Suppressor macrophage treated with lipopolysaccharide for 1 hour (primary cell): ENCODE results near the gene MLLT11.

Experiments used
- DNase-seq, 3 donors: peaks; one replicate each; pipeline ENCODE4 v3.0.0-alpha.2; 2020 to 2022

Gene MLLT11

DNA sequence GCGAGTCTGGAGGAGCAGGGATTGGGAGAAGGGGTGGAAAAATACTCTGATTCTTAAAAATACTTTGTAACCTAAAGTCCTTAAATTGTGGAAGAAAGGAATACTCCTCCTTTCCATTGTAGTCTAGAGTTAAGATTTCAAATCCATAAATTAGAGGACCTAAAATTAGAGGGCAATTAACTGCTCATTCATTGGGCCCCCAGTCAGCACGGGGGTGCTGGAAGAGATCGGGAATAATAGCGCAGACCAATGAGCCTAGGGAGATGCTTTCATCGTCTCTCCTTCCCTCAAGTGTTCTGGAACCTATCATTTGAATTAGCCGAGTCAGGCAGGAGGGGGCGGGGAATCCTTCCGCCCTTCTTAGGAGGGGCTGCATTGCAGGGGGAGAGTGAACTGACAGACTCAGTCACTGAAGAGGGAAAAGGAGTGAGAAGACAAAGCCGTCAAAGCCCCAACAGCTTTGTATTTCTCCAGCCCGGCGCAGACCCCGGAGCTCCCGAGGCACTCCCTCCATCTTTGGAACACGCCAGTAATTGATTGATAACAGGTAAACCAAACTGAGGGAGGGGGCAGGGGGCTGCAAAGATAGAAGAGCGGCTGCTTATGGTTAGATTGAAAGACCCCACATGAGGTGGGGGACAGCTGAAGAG, at the start of gene MLLT11:
MLLT11 (plus strand) TSS at position 391 of the 650 bp plus-strand sequence. CDS start 6,828 bp downstream, outside the sequence.
- no peak for DNase-seq

GRCh38 chr1:151011154-151011850, 48.9 kb upstream of the MLLT11 start:
- DNase-seq = no peak

DNA sequence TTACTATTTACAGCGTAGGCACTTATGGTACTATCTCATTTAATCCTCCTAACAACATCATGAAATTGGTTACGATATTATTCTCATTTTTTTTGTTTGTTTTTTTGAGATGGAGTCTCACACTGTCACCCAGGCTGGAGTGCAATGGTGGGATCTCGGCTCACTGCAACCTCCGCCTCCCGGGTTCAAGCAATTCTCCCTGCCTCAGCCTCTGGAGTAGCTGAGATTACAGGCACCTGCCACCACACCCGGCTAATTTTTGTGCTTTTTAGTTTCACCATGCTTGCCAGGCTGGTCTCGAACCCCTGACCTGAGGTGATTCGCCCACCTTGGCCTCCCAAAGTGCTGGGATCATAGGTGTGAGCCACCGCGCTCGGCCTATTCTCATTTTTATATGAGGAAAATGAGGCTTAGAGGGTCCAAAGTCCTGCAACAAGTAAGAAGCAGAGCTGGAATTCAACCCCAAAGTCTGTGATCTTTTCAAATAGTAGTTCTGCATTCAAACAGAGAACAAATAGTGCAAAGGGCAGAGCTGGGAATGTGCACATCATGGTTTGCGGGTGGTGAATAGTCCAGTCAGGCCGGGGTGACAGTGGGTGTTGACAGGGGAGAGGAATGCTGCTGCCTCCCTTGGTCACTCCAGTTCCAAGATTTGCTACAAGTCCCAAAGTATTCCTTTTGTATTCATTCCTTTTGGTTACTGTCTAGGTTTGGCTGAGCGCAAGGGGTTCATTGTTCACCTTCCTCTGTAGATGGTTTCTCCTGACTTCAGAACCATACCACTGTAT, 47.3 kb upstream of the MLLT11 start:
- DNase-seq = no peak

- no peak for DNase-seq
Observed at GRCh38 chr1:151013518-151013917, 46.7 kb upstream of the MLLT11 start.

- peak; percentile 82 to 92 (median 90) for DNase-seq
Observed at GRCh38 chr1:151024540-151025146, 35.6 kb upstream of the MLLT11 start.

DNA sequence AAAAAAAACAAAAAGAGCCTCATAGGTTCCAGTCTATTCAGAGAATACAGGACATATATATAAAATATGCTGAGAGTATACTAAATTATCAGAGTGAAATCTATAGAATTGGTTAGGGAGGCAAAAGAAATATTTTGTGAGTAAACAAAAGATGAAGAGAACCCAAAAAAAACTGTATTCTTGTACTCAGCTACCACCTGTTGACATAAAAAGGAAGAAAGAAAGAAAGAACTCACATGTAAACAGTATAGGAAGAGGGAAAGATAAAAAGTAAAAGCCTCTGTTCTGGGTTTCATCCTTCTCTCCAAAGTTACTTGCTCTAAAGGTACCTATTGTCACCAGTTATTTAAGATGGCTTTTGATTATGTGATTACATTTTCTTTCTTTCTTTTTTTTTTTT, 33.7 kb upstream of the MLLT11 start:
- no peak for DNase-seq

DNA sequence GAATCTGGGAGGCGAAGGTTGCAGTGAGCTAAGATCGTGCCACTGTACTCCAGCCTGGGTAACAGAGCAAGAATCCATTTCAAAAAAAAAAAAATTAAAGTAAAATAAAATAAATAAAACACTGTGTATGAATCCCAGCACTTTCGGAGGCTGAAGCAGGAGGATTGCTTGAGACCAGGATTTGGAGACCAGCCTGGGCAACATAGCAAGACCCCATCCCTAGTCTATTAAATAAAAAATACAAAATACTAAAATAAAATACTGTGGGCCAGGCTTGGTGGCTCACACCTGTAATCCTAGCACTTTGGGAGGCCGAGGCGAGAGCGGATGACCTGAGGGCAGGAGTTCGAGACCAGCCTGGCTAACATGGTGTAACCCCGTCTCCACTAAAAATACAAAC, 28.0 kb upstream of the MLLT11 start:
- no peak for DNase-seq

- DNase-seq = no peak
Observed at GRCh38 chr1:151035167-151035566, 25.0 kb upstream of the MLLT11 start.

- DNase-seq = no peak
Observed at GRCh38 chr1:151036356-151036755, 23.8 kb upstream of the MLLT11 start, which contains the start of gene BNIPL. Gene BNIPL (plus strand): TSS chr1:151036586. CDS start chr1:151036726, 140 bp downstream.

DNA sequence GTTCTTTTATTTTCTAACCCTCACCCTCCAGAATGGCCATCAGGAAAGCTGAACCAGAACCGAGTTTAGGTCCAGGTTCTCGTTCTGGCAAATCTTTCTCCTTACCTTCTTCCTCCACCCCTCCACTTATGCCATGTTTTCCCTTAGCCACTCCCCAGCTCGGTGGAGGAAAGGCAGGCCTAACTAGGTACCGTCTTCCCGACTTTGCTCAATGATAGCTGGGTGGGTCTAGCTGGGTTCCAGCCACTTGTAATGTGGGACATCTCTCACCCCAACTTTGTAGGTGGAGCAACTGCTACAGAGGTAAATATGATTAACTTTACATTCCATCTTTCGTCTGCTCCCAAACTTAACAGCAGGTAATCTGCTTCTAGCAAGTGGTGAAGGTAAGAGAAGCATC, 23.2 kb upstream of the MLLT11 start:
- DNase-seq = no peak

DNA sequence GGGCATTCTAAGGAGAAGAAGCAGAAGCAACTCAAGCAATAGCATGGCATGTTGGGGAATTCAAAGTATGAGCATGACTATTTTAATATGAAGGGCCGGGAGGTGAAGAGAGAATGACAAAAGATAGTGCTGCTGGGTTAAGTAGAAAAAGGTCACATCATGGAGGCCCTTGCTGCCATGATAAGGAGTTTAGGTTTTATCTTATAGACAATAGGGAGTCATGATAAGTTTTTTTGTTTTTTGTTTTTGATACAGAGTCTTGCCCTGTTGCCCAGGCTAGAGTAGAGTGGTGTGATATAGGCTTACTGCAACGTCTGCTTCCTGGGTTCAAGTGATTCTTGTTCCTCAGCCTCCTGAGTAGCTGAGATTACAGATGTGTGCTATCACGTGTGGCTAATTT, 20.7 kb upstream of the MLLT11 start:
- DNase-seq = no peak

GRCh38 chr1:151043163-151043562, 17.0 kb upstream of the MLLT11 start:
- DNase-seq = no peak

GRCh38 chr1:151047591-151047924, 12.6 kb upstream of the MLLT11 start, which contains the start of gene C1orf56:
Gene C1orf56 (plus strand): TSS chr1:151047751. CDS start chr1:151047848, 97 bp downstream.
- DNase-seq = peak; percentile 42 to 69 (median 43)

- DNase-seq = peak; percentile 57 to 72 (median 65)
Observed at GRCh38 chr1:151047925-151048644, 12.1 kb upstream of the MLLT11 start.

DNA sequence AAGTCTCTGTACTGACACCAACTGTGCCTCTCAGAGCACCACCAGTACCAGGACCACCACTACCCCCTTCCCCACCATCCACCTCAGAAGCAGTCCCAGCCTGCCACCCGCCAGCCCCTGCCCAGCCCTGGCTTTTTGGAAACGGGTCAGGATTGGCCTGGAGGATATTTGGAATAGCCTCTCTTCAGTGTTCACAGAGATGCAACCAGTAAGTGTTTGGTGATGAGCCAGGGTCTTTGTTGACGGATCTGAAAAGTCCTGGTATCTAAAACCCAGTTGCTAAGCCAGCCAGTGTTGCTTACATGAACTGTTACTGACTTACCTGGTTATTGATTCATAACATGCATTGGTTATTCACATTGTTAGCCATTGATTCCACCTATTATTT, 11.6 kb upstream of the MLLT11 start:
- no peak for DNase-seq

- DNase-seq = no peak
Observed at GRCh38 chr1:151049458-151049857, 10.7 kb upstream of the MLLT11 start.

DNA sequence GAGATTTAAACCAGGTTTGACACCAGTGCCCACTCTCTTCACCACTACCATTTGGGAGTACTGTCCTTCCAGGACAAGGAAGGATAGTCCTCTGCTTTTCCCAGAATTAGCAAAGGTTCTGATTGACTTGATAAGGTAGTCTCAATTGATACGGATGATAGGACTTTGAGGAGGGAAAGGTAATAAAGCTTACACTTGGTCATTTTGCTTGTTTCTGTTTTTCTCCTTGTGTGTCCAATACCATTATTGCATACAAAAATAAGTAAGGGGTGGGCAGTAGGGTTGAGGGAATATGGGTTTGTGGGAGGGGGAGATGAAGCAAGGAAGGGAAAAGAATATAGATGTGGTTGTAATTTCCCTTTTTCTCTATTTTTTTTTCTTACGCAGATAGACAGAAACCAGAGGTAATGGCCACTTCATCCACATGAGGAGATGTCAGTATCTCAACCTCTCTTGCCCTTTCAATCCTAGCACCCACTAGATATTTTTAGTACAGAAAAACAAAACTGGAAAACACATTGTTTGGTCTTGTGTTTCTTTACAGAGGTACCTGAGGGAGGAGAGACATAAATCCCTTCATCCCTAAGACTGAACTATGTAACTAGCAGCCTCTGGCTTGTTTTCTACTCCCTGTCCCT, 10.0 kb upstream of the MLLT11 start:
- no peak for DNase-seq

DNA sequence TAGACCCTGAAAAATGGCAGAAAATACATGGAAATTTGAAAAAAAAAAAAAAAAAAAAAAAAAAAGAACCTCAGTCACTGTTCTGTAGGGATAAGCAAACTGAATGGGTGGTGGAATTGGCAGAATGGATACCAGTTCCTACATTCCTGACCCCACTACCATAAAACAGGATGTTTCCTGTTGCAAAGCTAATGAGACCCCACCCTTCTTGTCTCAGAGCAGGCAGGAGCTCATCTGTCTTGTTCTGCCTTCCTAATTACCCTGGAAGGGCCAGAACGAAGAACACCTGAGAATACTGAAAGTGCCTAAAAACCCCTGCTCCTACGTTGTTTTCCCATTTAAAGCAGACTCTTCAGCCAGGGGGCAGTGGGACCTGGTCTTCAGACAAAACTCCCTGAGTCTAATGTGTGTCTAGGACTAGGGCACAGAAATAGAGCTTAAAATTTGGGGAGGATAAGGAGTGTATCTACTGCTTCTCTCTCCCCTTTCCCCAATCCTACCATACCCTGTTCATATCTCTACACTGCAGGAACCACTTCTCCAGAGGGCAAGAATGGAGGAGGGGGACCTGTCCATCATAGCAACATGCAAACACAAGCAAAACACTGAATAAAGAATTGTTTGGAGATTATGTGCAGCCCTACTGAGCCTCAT, 8.7 kb upstream of the MLLT11 start:
- no peak for DNase-seq

DNA sequence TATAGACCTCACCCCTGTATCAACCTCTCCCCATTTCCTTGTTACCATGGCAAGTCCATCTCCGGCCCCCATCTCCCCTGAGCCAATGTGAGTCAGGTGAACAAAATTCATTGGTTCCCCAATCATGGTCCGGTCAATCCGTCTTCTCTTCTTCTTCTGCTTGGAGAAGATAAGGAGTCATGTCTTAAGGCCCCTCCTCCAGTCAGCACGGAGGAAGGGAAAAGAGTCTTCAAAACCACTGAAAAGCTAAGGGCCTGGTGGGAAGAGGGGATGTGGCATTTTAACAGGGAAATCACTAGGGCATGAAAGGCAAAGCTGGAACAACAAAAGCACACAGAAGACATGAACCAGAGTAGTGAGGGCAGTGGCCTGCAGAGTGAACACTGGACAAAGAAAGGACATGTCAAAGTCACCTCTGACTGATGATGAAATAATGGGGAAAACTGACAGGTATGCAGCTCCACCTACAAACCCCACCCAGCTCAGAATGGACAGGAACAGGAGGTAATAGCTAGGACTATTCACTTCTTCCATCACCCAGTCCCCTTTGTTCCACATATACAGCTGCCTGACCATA, 5.1 kb upstream of the MLLT11 start:
- no peak for DNase-seq

- DNase-seq = no peak
Observed at GRCh38 chr1:151055581-151055980, 4.6 kb upstream of the MLLT11 start.

- no peak for DNase-seq
Observed at GRCh38 chr1:151056149-151056548, 4.0 kb upstream of the MLLT11 start.
